ENCODE measurements around the gene RPS6KA5.

RPS6KA5 gene

GRCh38 chr14:90803249-90803648 lies 257.2 kb downstream of the RPS6KA5 start:
- DNase-seq = no peak

- DNase-seq = no peak
Measured at GRCh38 chr14:90799420-90799819, 261.0 kb downstream of the RPS6KA5 start.

GRCh38 chr14:90797919-90798318 lies 262.5 kb downstream of the RPS6KA5 start:
- DNase-seq = no peak

All from NCI-H2081 treated with DMSO at 0.1 percent for 48 hours (cell line).